ENCODE data around the gene SEL1L2. TPM values are rescaled to one million over a fixed set of nuclear protein-coding genes. Genes with fewer than 3 reads are reported as not detected.

The SEL1L2 gene
- polyA plus RNA-seq, 3 donors, result not detected

GRCh38 chr20:13819885-13820645 lies 170.3 kb downstream of the SEL1L2 start:
- Histone ChIP-seq H3K27me3 (ENCODE audit: control insufficient read depth in 2 of 2, insufficient read depth in 2 of 2, low read length in 2 of 2) (no peaks in the 10 kb centered on the region), H3K9me3 (replicated peaks in 1 of 2; ENCODE audit: control insufficient read depth in 1 of 2, insufficient read depth in 1 of 2, low read length in 2 of 2) (no peaks in the 10 kb centered on the region), H3K9ac (ENCODE audit: insufficient read depth, low read length, poor library complexity, severe bottlenecking) (no peak overlapping the region), H3K27ac (ENCODE audit: low read depth in 1 of 2, low read length in 2 of 2) (no peak overlapping the region), H3K4me3 (replicated peaks in 1 of 3; ENCODE audit: low read depth in 2 of 3, low read length in 3 of 3) (no peak overlapping the region), H3K4me1 (ENCODE audit: control insufficient read depth in 1 of 2, insufficient read depth in 2 of 2, low read length in 2 of 2) (peaks cover 11 to 13% of the 10 kb centered on the region in 2 donors), H4K20me1 (ENCODE audit: insufficient read depth, low read length) (no peaks in the 10 kb centered on the region), H2AFZ (ENCODE audit: insufficient read depth, low read depth, low read length, poor library complexity, severe bottlenecking) (no peak overlapping the region), H3K79me2 (ENCODE audit: insufficient read depth, low read length) (no peaks in the 10 kb centered on the region), H3K4me2 (replicated peaks; ENCODE audit: extremely low read depth, low read length, poor library complexity, severe bottlenecking) (no peak overlapping the region), H3K36me3 (replicated peaks in 1 of 2; ENCODE audit: control insufficient read depth in 1 of 2, insufficient read depth in 2 of 2, low read length in 2 of 2) (peaks cover 36 to 39% of the 10 kb centered on the region in 2 donors)
- H3K36me3 Mint-ChIP-seq, result peaks cover 32 to 34% of the 10 kb centered on the region in 2 donors
- TF ChIP-seq CTCF (IDR thresholded peaks at IDR 0.05), result peak; percentile 85
- peak; percentile 24 to 52 (median 51) for DNase-seq
- intact Hi-C loops (cut with micrococcal nuclease), result loop anchor here in 1 of 2 donors (5.0 kb wide), 1 partner anchor 237 kb away; no protein-coding TSS in a partner anchor
- H3K9me3 Mint-ChIP-seq, result peaks cover 0 to 3% (median 0%) of the 10 kb centered on the region in 7 donors
- WGBS (ENCODE audit: insufficient coverage), result 100% methylated on average over 1 of the region's 5 CpGs
- H3K4me3 Mint-ChIP-seq, result no peak overlapping the region
- H3K27me3 Mint-ChIP-seq (ENCODE audit: low read depth in 3 of 3), result peaks cover 0 to 5% (median 0%) of the 10 kb centered on the region in 3 donors
- peaks cover 17% of the 10 kb centered on the region for H3K4me1 Mint-ChIP-seq
- H3K27ac Mint-ChIP-seq, result no peak overlapping the region

- Histone ChIP-seq H3K79me2 (ENCODE audit: insufficient read depth, low read length) (no peaks in the 10 kb centered on the region), H3K27me3 (ENCODE audit: control insufficient read depth in 2 of 2, insufficient read depth in 2 of 2, low read length in 2 of 2) (no peaks in the 10 kb centered on the region), H3K4me1 (ENCODE audit: control insufficient read depth in 1 of 2, insufficient read depth in 2 of 2, low read length in 2 of 2) (peaks cover 5 to 7% of the 10 kb centered on the region in 2 donors), H3K9me3 (replicated peaks in 1 of 2; ENCODE audit: control insufficient read depth in 1 of 2, insufficient read depth in 1 of 2, low read length in 2 of 2) (no peaks in the 10 kb centered on the region), H3K36me3 (replicated peaks in 1 of 2; ENCODE audit: control insufficient read depth in 1 of 2, insufficient read depth in 2 of 2, low read length in 2 of 2) (peaks cover 63 to 66% of the 10 kb centered on the region in 2 donors), H4K20me1 (ENCODE audit: insufficient read depth, low read length) (no peaks in the 10 kb centered on the region), H3K4me3 (replicated peaks in 1 of 3; ENCODE audit: low read depth in 2 of 3, low read length in 3 of 3) (no peak overlapping the region), H3K27ac (ENCODE audit: low read depth in 1 of 2, low read length in 2 of 2) (no peak overlapping the region), H3K9ac (ENCODE audit: insufficient read depth, low read length, poor library complexity, severe bottlenecking) (no peak overlapping the region), H3K4me2 (replicated peaks; ENCODE audit: extremely low read depth, low read length, poor library complexity, severe bottlenecking) (no peak overlapping the region), H2AFZ (ENCODE audit: insufficient read depth, low read depth, low read length, poor library complexity, severe bottlenecking) (no peak overlapping the region)
- H3K27me3 Mint-ChIP-seq (ENCODE audit: low read depth in 3 of 3), result peaks cover 0 to under 1% (median 0%) of the 10 kb centered on the region in 3 donors
- DNase-seq, result no peak
- peaks cover 0 to 3% (median 0%) of the 10 kb centered on the region in 7 donors for H3K9me3 Mint-ChIP-seq
- H3K4me3 Mint-ChIP-seq, result no peak overlapping the region
- peaks cover 8% of the 10 kb centered on the region for H3K4me1 Mint-ChIP-seq
- peaks cover 51 to 52% of the 10 kb centered on the region in 2 donors for H3K36me3 Mint-ChIP-seq
- peak overlapping the region in 1 of 7 donors; percentile 37 for H3K27ac Mint-ChIP-seq
- intact Hi-C loops (cut with micrococcal nuclease), result no loop called here
- no peak for TF ChIP-seq CTCF (IDR thresholded peaks at IDR 0.05)
Measured at GRCh38 chr20:13817342-13817741, 173.1 kb downstream of the SEL1L2 start.
